ENCODE data around the gene SLC16A12. TPM values are rescaled to one million over a fixed set of nuclear protein-coding genes. Genes with fewer than 3 reads are reported as not detected.
"Not testable (repeated sequence)": the region's sequence is repeated elsewhere in the genome, so short reads cannot be mapped to it uniquely, and the experiment has no call there.

Gene SLC16A12
- total RNA-seq, 1 experiment from 2014 or later: 0.50 TPM

DNA sequence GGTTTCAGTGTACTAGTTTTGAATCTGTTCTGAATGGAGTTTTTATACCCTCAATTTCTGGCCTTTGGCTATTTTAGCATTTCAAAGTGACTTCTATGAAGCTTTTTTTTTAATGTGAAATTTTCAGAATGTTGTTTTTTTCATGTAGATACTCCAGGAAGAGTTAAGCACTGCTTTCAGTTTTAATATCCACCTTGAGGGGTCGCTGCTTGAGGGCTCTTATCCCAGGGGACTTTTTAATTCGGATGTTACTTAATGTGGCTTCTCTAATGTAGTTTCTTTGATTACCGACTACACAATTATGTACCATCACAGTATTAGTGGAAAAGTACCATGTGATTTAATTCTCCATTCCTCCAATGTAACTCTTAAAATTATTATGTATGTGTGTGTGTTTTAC lies 115.8 kb downstream of the SLC16A12 start:
- no peak for DNase-seq (ENCODE audit: low spot score)

DNA sequence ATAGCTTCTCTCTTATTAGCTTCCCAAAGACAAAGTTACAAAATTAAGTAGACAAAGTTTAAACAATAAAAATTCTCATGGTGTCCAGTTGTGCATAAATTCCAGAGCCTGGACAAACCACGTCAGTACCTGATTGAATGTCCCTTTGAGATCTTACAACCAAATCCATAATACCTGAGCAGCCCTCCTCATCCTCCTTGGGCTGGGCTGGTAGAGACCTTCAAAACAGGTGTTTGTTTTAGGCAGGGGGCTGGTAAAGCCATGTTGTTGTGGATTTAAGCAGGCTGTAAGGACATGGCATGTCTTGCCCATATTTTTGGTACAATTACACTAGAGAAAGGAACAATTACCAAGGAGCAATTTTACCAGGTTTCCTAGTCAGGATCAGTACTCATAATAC lies 118.9 kb downstream of the SLC16A12 start:
- DNase-seq (ENCODE audit: low spot score): no peak

DNA sequence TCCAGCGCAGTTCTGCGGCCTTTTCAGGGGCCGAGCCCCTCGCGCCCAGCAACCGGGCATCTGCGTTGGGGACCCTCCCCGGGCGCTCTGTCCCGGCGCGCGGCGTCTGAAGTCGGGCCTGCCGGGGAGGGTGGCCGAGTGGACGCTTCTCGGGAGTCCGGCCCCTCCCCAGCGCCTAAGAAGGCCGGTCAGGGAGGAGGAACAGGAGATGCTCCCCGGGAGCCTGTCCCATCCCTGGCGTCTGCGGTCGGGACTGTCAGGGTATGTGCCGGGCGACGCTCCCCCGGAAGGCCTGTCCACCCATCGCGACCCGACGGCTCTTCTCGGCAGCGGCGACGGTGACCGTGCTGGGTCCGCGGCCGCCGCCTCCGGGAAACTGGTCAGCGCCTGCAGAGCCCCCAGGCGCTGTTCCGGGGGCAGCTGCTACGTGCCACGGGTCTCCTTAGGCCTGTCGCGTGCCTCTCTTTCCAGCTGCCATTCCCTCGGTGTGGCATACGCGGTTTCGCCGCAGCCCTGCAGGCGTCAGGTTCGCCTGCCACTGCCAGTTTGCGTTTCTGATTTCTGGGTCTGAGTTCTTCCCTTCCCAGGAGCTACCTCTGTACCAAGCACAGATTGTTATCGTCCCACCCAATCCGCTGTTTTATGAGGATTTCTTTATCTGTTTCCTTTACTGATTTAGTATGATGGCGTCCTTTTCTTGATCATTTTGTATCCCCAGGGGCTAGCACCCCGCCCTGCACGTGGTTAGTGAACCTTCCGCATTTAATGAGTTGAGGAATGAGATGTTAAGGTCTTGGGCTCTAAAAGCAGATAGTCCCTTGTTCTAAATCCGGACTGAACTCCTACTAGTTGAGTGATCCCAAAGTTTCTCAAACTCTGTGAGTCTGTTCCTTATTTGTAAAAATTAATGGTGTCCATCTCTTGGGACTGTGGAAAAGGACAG lies 120.2 kb downstream of the SLC16A12 start:
- peak; percentile 43 for DNase-seq (ENCODE audit: low spot score)

DNA sequence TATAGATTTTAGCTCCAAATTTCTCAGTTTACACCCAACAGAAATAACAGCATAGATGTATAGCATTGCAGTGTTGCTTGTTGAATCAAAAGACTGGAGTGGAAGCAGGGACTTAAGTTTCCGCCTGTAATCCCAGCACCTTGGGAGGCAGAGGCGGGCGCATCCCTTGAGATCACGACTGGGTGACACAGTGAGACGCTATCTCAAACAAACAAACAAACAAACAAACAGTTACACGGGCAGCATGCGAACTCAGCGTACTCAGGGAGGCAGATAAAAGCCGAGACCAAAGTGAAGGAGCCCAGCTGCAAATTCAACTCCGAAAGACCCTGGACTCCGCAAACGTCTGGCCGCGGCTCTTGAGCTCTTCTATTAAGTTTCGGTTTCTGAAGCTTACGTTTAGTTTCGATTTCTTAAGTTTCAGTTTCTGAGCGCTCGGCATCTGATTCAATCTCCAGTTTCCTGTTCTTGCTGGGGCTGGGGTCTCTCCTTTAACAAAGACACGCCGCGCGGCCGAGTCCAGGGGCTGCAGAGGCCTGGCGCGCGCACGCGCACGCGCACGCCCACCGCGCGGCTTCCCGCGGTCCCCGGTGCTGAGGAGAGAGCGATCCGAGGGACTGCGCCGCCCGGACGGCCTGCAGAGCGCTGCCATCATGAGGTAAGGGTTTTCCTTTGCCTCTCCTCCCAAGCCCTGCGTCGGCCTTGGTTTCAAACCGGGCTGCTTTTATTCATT lies 121.1 kb downstream of the SLC16A12 start, which contains the start of gene IFIT5:
Gene IFIT5 (plus strand): TSS at position 423 of the 733 bp plus-strand sequence. CDS start 231 bp downstream, at position 654.
- peak; percentile 55 for DNase-seq (ENCODE audit: low spot score)

DNA sequence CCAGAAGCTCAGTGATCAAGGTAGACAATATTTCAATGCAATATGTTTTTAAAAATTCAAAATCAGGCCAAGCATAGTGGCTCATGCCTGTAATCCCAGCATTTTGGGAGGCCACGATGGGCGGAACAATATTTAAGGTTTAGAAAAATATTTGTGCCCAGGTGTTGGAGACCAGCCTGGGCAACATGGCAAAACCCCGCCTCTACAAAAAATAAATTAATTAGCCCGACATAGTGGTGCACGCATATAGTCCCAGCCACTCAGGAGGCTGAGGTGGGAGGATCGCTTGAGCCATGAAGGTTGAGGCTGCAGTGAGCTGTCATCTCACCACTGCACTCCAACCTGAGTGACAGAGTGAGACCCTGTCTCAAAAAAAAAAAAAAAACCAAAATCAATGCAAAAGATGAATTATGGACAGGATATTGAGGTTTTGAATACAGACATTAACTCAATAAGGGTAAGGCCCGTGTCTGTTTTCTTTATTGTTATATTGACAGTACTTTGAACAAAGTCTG lies 121.9 kb downstream of the SLC16A12 start:
- DNase-seq (ENCODE audit: low spot score): no peak

DNA sequence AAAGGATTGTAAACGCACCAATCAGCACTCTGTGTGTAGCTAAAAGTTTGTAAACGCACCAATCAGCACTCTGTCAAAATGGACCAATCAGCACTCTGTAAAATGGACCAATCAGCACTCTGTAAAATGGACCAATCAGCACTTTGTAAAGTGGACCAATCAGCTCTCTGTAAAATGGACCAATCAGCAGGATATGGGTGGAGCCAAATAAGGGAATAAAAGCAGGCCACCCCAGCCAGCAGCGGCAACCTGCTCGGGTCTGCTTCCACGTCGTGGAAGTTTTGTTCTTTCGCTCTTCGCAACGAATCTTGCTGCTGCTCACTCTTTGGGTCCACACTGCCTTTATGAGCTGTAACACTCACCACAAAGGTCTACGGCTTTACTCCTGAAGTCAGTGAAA lies 123.1 kb downstream of the SLC16A12 start:
- not testable (repeated sequence) for DNase-seq (ENCODE audit: low spot score)

DNA sequence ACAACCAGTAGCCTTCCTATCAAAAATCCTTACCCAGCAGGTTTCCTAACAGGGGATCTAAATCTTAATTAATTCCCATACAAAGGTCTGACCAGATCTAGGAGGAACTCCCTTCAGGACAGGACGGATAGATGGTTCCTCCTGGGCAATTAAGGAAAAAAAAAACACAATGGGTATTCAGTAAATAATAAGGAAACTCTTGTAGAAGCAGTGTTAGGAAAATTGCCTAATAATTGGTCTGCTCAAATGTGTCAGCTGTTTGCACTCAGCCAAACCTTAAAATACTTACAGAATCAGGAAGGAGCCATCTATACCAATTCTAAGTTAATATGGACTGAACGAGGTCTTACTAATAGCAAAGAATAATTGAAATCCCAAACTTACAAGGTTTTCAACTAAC lies 124.3 kb downstream of the SLC16A12 start:
- DNase-seq (ENCODE audit: low spot score): not testable (repeated sequence)

DNA sequence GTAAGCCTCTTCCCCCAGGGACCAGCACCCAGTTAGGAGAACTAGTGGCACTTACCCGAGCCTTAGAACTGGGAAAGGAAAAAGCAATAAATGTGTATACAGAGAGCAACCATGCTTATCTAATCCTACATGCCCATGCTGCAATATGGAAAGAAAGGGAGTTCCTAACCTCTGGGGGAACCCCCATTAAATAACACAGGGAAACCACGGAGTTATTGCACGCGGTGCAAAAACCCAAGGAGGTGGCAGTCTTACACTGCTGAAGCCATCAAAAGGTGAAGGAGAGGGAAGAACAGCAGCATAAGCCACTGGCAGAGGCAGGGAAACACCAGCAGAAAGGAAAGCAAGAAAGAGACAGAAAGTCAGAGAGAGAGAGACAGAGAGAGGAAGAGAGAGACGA lies 124.8 kb downstream of the SLC16A12 start:
- not testable (repeated sequence) for DNase-seq (ENCODE audit: low spot score)

DNA sequence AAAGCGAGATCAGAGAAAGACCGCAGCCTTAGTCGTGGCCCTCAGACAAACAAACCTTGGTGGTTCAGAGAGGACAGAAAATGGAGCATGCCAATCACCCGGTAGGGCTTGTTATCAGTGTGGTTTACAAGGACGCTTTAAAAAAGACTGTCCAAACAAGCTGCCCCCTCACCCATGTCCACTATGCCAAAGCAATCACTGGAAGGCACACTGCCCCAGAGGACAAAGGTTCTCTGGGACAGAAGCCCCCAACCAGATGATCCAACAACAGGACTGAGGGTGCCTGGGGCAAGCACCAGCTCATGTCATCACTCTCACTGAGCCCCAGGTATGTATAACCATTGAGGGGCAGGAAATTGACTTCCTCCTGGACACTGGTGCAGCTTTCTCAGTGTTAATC lies 126.1 kb downstream of the SLC16A12 start:
- DNase-seq (ENCODE audit: low spot score): not testable (repeated sequence)

DNA sequence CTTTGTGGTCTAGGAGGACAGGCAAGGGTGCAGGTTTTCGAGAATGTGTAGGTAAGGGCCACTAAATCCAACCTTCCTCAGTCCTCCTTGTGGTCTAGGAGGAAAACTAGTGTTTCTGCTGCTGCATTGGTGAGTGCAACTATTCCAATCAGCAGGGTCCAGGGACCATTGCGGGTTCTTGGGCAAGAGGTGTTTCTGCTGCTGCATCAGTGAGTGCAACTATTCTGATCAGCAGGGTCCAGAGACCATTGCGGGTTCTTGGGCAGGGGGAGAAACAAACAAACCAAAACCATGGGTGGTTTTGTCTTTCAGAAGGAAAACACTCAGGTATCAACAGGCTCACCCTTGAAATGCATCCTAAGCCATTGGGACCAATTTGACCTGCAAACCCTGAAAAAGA lies 127.6 kb downstream of the SLC16A12 start:
- not testable (repeated sequence) for DNase-seq (ENCODE audit: low spot score)

DNA sequence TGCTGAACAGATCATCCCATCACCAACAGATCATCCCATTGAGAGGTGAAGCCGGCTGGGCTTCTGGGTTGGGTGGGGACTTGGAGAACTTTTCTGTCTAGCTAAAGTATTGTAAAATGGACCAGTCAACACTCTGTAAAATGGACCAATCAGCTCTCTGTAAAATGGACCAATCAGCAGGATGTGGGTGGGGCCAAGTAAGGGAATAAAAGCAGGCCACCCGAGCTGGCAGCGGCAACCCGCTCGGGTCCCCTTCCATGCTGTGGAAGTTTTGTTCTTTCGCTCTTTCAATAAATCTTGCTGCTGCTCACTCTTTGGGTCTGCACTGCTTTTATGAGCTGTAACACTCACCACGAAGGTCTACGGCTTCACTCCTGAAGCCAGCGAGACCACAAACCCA lies 129.2 kb downstream of the SLC16A12 start:
- DNase-seq (ENCODE audit: low spot score): not testable (repeated sequence)

DNA sequence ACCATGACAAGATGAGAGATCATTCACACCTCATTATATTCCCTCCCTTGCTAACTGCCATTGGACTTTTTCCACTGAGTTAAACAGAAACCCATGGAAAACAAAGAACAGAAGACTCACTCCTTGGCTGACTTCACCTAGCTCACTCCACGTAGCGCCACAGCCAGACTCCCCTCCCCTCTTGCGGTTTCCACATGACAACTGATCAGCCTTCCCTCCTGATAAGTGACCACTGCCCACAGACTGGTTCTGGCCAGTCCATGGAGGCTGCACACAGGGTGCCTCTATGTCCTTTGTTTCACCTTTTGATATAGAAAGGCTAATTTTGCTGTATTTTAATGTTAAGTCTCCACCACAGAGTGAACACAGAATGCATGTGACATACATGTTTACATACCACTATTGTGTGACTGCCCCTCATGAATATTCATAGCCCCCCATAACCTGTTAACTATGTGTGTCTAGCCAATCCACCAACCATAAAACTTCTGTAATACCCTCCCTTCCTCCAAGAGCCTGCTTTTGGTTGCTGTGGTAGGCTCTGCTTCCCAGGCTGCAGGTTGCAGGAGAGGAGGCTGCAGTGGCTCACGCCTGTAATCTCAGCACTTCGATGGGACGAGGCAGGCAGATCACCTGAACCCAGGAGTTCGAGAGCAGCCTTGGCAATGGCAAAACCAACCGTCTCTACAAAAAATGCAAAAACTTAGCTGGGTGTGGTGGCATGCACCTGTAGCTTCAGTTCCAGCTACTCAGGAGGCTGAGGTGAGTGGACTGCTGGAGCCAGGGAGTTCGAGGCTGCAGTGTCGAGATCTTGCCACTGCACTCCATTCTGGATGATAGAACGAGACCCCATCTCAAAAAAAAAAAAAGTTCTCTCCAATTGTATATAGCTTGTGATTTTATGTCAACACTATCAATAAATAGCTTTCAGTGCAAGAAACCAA lies 131.0 kb downstream of the SLC16A12 start:
- no peak for DNase-seq (ENCODE audit: low spot score)

DNA sequence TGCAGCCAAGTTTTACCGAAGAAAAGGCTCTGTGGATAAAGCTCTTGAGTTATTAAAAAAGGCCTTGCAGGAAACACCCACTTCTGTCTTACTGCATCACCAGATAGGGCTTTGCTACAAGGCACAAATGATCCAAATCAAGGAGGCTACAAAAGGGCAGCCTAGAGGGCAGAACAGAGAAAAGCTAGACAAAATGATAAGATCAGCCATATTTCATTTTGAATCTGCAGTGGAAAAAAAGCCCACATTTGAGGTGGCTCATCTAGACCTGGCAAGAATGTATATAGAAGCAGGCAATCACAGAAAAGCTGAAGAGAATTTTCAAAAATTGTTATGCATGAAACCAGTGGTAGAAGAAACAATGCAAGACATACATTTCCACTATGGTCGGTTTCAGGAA lies 132.4 kb downstream of the SLC16A12 start:
- no peak for DNase-seq (ENCODE audit: low spot score)

DNA sequence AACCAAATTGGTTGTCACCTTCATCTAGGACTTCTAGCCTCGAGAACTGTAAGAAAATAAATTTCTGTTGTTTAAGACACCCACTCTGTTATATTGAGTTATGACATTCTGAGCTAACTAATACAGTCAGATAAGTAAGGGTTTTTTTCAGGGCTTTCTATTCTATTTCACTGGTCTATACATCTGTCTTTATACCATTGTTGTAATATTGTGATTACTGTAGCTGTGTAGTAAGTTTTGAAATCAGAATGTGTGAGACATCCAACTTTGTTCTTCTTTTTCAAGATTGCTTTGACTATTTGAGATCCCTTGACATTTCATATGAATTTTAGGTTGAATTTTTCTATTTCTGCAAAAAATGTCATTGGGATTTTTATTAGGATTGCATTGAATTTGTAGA lies 135.4 kb downstream of the SLC16A12 start:
- no peak for DNase-seq (ENCODE audit: low spot score)

DNA sequence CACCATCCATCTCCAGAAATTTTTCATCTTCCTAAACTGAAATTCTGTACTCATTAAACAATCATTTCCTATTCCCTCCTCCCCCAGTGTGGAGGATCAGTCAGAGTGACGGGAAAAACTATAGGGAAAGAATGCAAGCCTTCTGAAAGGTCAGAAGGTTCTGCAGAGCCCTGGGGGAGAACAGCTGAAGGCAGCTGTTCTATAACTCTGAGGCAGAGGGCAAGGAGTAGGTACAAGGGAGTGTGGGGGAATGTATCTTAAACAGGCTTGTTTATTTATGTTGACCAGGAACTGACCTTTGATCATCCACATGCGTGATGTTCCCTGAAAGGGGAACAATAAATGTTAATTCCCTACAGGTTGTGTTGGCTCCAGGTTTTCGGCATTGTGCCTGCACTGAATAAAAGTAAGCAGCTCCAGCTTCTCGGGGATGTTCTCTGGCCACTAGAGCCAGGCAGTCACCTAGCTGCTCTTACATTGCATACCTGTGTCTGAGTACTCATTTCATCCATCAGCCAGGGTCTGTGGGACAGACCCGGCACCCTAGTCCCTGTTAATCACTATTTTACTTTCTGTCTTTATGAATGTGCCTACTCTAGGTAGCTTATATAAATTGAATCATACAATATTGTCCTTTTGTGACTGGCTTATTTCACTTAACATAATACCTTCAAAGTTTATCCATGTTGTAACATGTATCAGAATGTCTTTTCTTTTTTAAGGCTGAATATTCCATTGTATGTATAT lies 137.2 kb downstream of the SLC16A12 start:
- DNase-seq (ENCODE audit: low spot score): no peak

DNA sequence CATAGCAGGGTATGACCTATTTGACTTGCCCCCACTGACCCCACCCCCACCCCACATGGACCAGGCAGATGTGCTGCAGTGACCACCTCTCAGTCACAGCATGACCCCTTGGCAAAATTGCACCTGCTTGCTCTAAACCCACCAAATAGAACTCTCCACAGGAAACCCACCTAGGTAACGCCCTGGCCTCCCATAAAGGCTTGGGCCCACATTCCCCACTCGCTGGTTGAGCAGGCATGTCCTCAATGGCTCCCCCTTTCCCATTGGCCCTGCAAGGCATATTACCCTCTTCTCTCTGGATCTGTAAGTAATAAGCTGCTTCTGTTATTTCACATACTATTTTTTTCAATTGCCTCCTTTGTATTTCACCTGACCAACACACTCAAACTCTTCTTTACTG lies 140.3 kb downstream of the SLC16A12 start:
- no peak for DNase-seq (ENCODE audit: low spot score)

DNA sequence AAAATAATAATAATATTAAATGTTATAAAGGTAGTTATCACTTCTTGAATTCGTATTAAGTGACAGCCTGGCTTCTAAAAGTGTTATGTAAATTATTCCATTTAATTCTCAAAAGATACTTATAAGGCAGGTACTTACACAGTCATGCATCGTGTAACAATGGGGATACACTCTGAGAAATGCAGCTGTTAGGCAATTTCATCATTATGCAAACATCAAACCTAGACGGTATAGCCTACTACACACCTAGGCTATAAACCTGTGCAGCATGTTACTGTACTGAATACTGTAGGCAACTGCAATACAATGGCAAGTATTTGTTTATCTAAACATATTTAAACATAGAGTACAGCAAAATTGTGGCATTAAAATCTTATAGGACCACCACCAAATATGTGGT lies 141.5 kb downstream of the SLC16A12 start:
- no peak for DNase-seq (ENCODE audit: low spot score)

DNA sequence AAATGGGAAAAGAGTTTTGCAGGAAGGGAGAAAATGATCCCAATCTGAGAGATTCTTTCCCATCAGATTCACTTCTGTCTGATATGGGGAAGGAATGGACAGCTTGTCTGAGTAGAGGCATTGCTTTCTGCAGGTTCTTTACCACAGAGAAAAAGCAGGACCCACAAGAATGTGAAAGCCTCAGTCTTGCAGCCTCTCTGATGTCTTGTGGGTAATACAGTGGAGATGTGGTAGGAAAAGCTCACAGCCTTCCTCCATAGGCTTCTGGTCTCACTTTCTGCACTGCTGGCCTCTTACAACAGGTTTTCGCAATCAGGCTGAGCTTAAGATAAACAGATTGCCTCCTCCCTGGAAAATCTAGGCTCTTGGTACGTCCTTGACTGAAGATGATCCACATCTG lies 142.4 kb downstream of the SLC16A12 start:
- peak; percentile 31 for DNase-seq (ENCODE audit: low spot score)

DNA sequence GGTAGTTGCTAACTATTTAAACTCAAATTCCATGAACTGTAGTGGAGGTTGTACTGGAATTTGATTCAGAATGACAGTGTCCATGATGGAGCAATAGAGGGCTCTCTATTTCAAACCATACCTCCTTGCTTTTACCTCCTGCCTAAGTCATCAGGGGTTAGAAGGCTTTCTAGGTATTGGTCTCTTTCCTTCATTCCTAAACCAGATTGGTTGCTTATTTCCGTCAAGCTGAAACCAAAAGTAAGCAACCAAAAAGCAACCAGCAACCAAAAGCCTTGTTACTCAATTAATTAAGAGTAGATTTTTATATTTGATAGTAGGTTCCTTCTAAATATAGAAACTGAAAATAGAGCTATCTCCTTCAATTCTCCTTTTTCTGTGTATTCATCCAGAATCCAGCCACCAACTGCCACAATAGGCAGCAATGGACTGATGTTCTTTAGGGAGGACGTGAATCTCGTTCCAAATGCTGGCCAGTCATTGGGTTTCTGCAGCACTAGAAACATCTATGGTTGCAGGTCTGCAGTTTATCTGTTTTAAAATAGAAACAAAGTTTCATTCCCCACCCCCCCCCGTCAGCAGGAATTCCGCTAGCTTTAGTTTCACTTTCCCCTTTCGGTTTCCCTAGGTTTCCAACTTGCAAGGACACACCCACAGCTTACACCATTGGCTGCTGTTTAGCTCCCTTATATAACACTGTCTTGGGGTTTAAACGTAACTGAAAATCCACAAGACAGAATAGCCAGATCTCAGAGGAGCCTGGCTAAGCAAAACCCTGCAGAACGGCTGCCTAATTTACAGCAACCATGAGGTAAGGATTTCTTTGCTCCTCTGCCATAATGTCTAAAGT lies 143.3 kb downstream of the SLC16A12 start, which contains the start of gene IFIT1:
Gene IFIT1 (plus strand): TSS at position 717 of the 850 bp plus-strand sequence. CDS start 90 bp downstream, at position 807.
- DNase-seq (ENCODE audit: low spot score): peak; percentile 84

DNA sequence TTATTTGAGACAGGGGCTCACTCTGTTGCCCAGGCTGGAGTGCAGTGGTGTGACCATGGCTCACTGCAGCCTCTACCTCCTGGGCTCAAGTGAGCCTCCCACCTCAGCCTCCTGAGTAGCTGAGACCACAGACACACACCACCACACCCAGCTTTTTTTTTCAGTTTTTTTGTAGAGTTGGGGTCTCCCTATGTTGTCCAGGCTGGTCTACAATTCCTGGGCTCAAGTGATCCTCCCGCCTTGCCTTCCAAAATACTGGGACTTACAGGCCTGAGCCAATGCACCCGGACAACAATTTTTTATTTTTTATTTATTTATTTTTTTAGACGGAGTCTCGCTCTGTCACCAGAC lies 144.2 kb downstream of the SLC16A12 start:
- DNase-seq (ENCODE audit: low spot score): not testable (repeated sequence)
